ENCODE results near the gene AASDH. TPM values are rescaled to one million over a fixed set of nuclear protein-coding genes. Genes with fewer than 3 reads are reported as not detected.

The AASDH gene
- total and polyA plus RNA-seq, 2 of the 4 experiments (the other 2 are of a cell fraction): 4.7 to 12.0 TPM

- no peak overlapping the region for H4K5ac ChIP-seq (ENCODE audit: low read depth, low read length)
- 0 out of 2 replicates have a peak, but pooled peaks cover 2% of the 10 kb centered on the region for H3K27me3 ChIP-seq (ENCODE audit: control insufficient read depth, insufficient read depth, low read length)
- H3K9ac ChIP-seq (ENCODE audit: low read depth, low read length): no peak overlapping the region
- H2AFZ ChIP-seq (replicated peaks; ENCODE audit: low read length, poor library complexity): no peak overlapping the region
- no peak overlapping the region for H3K4me3 ChIP-seq (ENCODE audit: insufficient read depth, low read depth, low read length)
- H2BK15ac ChIP-seq (ENCODE audit: low read depth, low read length): no peak overlapping the region
- no peak overlapping the region for H4K8ac ChIP-seq (ENCODE audit: low read depth in 2 of 2, low read length in 2 of 2)
- no peak overlapping the region for H4K91ac ChIP-seq (ENCODE audit: insufficient read depth, low read depth, low read length)
- H3K4me2 ChIP-seq (ENCODE audit: low read depth, low read length): no peak overlapping the region
- H3K9me1 ChIP-seq (ENCODE audit: insufficient read depth, low read length): peaks cover 3% of the 10 kb centered on the region; the same call in 1 of the 2 replicates
- POLR2A ChIA-PET (ENCODE audit: unreplicated experiment): interaction anchor here (0.6 kb wide), 1 partner anchor 368 kb away, joined by 3 read pairs; no protein-coding TSS in a partner anchor
- ATAC-seq (ENCODE audit: low read depth): no peak
- DNase-seq: no peak
- no peak for TF ChIP-seq MAZ (IDR thresholded peaks at IDR 0.05; ENCODE audit: borderline replicate concordance, low read depth, low read length)
- no peak for TF ChIP-seq FOS (IDR thresholded peaks at IDR 0.05; ENCODE audit: low read depth, low read length)
- no peak for TF ChIP-seq MXI1 (IDR thresholded peaks at IDR 0.05; ENCODE audit: borderline replicate concordance, low read depth, low read length)
- no peak for TF ChIP-seq CTCF (conservative IDR thresholded peaks at IDR 0.05; ENCODE audit: low read depth, low read length)
- no peak for TF ChIP-seq CEBPB (IDR thresholded peaks at IDR 0.05; ENCODE audit: low read depth, low read length)
- no peak for TF ChIP-seq BHLHE40 (IDR thresholded peaks at IDR 0.05; ENCODE audit: low read depth, low read length)
- TF ChIP-seq ELK1 (IDR thresholded peaks at IDR 0.05; ENCODE audit: borderline replicate concordance, low read depth, low read length): no peak
- no peak for TF ChIP-seq NFE2L2 (IDR thresholded peaks at IDR 0.05; ENCODE audit: low read depth, low read length)
- TF ChIP-seq MAFK (IDR thresholded peaks at IDR 0.05; ENCODE audit: low read depth, low read length): no peak
- TF ChIP-seq RAD21 (IDR thresholded peaks at IDR 0.05; ENCODE audit: low read length): no peak
- TF ChIP-seq CHD1 (IDR thresholded peaks at IDR 0.05; ENCODE audit: low read depth, low read length): no peak
- no peak for TF ChIP-seq POLR2A (IDR thresholded peaks at IDR 0.05; ENCODE audit: low read depth, low read length)
- TF ChIP-seq RFX5 (IDR thresholded peaks at IDR 0.05; ENCODE audit: low read depth, low read length): no peak
- no peak for TF ChIP-seq RCOR1 (IDR thresholded peaks at IDR 0.05; ENCODE audit: insufficient replicate concordance, low read length)
- TF ChIP-seq USF2 (IDR thresholded peaks at IDR 0.05; ENCODE audit: low read depth, low read length): no peak
- TF ChIP-seq SMC3 (IDR thresholded peaks at IDR 0.05; ENCODE audit: low read depth, low read length): no peak
- dilution Hi-C loops (cut with HindIII; ENCODE audit: low sequenced_read_pairs, unreplicated experiment): no loop called here
- no peak overlapping the region for H3K4ac ChIP-seq (ENCODE audit: low read depth, low read length)
- H3K36me3 ChIP-seq (ENCODE audit: control insufficient read depth, insufficient read depth, low read length): no peaks in the 10 kb centered on the region
- no TSS peak for BruUV-seq (replicated peaks)
- no peaks in the 10 kb centered on the region for H3K9me3 ChIP-seq (ENCODE audit: control insufficient read depth, insufficient read depth, low read length)
- no peak overlapping the region for H3K23ac ChIP-seq (ENCODE audit: low read depth, low read length)
- H2AK5ac ChIP-seq (ENCODE audit: low read depth, low read length): no peak overlapping the region
- H2BK120ac ChIP-seq (ENCODE audit: low read depth, low read length): no peak overlapping the region
- no CpG with 5 or more reads among the region's 4 CpGs for WGBS, 2 experiments (ENCODE audit: extremely low coverage in 2 of 2, insufficient read length in 1 of 2)
- H2BK5ac ChIP-seq (ENCODE audit: low read depth, low read length, poor library complexity, severe bottlenecking): no peak overlapping the region
- no peak overlapping the region for H3K27ac ChIP-seq (ENCODE audit: insufficient read depth, low read length)
- H3K4me1 ChIP-seq (ENCODE audit: control insufficient read depth, insufficient read depth, low read length): no peaks in the 10 kb centered on the region
- H2AK9ac ChIP-seq (replicated peaks; ENCODE audit: low read depth, low read length, poor library complexity): no peak overlapping the region
- H4K20me1 ChIP-seq (ENCODE audit: insufficient read depth, low read length): no peaks in the 10 kb centered on the region
- no peak overlapping the region for H3K14ac ChIP-seq (replicated peaks; ENCODE audit: low read depth, low read length)
- in situ Hi-C loops (cut with MboI; ENCODE audit: low sequenced_read_pairs): loop anchor here (25.0 kb wide), 1 partner anchor 529 kb away; no protein-coding TSS in a partner anchor
- H2BK20ac ChIP-seq (ENCODE audit: low read depth, low read length): no peak overlapping the region
- H3K79me1 ChIP-seq (ENCODE audit: low read depth in 1 of 2, low read length in 2 of 2): no peaks in the 10 kb centered on the region
- H3K18ac ChIP-seq (ENCODE audit: low read depth, low read length): no peak overlapping the region
- CTCF ChIA-PET: no interaction called here
- H3K56ac ChIP-seq (ENCODE audit: extremely low read depth, insufficient read depth, low read length): no peak overlapping the region
- intact Hi-C loops (cut with micrococcal nuclease): no loop called here
Measured at GRCh38 chr4:56308384-56308783, 78.9 kb downstream of the AASDH start.

Data from IMR-90 (cell line).